Activated T-cell treated with anti-CD3 and anti-CD28 coated beads, Interleukin-2, amount 50 U/mL, for 24 hours (primary cell): ENCODE data around the gene CTBS.
"Not testable (repeated sequence)": the region's sequence is repeated elsewhere in the genome, so short reads cannot be mapped to it uniquely, and the experiment has no call there.

Source experiments
- DNase-seq: peaks from one replicate; pipeline ENCODE4 v3.0.0-alpha.2; 2020
- H3K27ac Mint-ChIP-seq: 2 replicates; pipeline ENCODE4 v1.8.0; 2020; ENCODE audit warnings: mild to moderate bottlenecking, mixed read lengths
- H3K27me3 Mint-ChIP-seq: 2 replicates; pipeline ENCODE4 v1.8.0; 2020; ENCODE audit warnings: mixed read lengths
- H3K36me3 Mint-ChIP-seq: 2 replicates; pipeline ENCODE4 v1.8.0; 2020; ENCODE audit warnings: low read depth, mixed read lengths
- H3K4me1 Mint-ChIP-seq: 2 replicates; pipeline ENCODE4 v1.8.0; 2020; ENCODE audit warnings: low read depth, mixed read lengths
- H3K4me3 Mint-ChIP-seq: 2 replicates; pipeline ENCODE4 v1.8.0; 2020; ENCODE audit warnings: mild to moderate bottlenecking, moderate library complexity, mixed read lengths
- H3K9me3 Mint-ChIP-seq: 2 replicates; pipeline ENCODE4 v1.8.0; 2020; ENCODE audit warnings: mixed read lengths

Gene CTBS

DNA sequence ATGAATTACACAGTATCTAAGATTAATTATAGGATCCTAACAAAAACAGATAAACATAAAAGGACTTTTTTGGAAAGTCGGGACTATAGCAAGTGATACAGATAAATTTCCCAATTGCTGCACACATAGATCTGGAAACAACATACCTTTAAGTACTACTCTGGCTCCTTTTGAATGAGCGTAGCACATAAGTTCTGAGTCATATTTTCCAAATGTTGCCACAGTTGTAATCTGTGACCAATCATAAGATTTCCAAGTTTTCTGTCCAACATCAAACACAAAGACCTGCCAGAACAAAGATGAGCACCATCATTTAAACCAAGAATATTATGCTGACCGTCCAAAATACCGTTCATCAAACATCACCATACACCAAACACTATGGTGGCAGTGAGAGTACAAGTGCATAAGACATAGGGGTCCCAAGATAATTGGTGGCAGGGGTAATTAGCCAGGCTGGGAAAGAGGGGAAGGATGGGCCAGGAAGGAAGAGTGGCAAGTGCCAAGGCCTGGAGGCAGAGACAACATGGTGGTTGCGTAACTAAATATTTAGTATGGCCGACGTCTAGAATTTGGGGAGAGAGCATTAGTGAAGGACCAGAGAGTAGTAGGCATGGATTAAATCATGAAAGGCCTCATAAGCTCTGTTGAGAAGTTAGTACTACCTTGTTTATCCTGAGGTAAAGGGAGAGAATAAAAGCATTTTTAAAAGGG lies 3.6 kb downstream of the CTBS start:
- Mint-ChIP-seq H3K9me3 (peaks cover 5% of the 10 kb centered on the region), H3K4me3 (no peak overlapping the region), H3K36me3 (peaks cover 69% of the 10 kb centered on the region), H3K4me1 (peaks cover 60% of the 10 kb centered on the region), H3K27me3 (no peaks in the 10 kb centered on the region), H3K27ac (peak overlapping the region; percentile 13)
- no peak for DNase-seq

DNA sequence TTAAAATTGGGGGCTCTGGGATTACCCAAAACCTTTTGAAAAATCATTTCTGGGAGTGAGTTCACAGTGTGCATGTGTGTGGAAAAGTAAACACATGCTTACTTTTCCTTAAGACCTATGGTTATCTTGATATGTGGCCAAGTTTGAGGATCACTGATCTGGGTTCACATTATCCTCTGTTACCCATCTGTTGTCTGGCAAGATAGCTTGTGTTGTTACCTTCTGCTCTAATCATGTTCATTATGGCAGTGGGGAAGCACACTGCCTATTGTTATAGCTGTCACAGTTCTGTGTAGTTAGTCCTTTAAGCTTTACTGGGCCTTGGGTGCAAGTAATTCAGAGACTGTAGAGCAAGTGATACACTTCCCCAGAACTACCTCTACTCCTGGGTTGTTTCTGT lies 5.0 kb downstream of the CTBS start:
- Mint-ChIP-seq H3K9me3 (peaks cover 5% of the 10 kb centered on the region), H3K27ac (no peak overlapping the region), H3K4me3 (no peak overlapping the region), H3K4me1 (peaks cover 51% of the 10 kb centered on the region), H3K27me3 (no peaks in the 10 kb centered on the region), H3K36me3 (peaks cover 77% of the 10 kb centered on the region)
- no peak for DNase-seq

DNA sequence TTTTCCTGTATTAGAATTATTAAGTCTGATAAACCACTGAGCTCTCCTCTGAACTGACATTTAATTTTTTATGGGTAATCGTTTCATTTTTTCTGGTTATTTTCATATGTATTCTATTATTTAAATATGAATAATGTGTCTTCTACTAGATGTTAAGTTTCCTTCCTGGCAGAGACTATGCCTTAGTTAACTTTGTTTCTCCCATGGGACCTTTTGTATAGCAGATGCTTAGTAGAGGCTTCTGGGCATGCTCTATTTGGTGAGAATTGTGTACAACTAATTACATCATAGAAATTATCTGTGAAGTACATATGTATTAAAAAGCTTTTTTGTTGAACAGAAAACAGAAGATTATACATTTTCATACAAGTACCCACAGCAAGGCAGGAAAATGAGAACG lies 23.4 kb downstream of the CTBS start:
- Mint-ChIP-seq H3K27ac (no peak overlapping the region), H3K4me3 (no peak overlapping the region), H3K9me3 (no peaks in the 10 kb centered on the region), H3K4me1 (no peaks in the 10 kb centered on the region), H3K36me3 (peaks cover 15% of the 10 kb centered on the region), H3K27me3 (no peaks in the 10 kb centered on the region)
- DNase-seq = no peak

DNA sequence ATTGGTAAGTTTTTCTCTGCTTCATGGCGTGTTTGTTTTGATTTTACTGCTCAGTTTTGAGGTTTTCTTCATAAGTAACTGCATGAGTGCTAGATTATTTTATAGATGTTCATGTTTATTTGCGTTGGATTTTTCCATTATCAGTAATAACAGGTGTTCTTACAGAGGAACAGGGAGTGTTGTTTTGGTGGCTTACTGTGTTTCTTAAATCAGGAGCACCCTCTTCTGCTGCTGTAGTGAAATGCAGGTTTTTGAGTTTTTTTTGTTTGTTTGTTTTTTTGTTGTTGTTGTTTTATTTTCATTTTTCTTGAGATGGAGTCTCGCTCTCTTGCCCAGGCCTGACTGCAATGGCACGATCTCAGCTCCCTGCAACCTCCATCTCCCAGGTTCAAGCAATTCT lies 32.6 kb downstream of the CTBS start:
- Mint-ChIP-seq H3K27me3 (no peaks in the 10 kb centered on the region), H3K36me3 (peaks cover 31% of the 10 kb centered on the region), H3K27ac (no peak overlapping the region), H3K4me3 (no peak overlapping the region), H3K4me1 (peaks cover 21% of the 10 kb centered on the region), H3K9me3 (no peaks in the 10 kb centered on the region)
- no peak for DNase-seq

DNA sequence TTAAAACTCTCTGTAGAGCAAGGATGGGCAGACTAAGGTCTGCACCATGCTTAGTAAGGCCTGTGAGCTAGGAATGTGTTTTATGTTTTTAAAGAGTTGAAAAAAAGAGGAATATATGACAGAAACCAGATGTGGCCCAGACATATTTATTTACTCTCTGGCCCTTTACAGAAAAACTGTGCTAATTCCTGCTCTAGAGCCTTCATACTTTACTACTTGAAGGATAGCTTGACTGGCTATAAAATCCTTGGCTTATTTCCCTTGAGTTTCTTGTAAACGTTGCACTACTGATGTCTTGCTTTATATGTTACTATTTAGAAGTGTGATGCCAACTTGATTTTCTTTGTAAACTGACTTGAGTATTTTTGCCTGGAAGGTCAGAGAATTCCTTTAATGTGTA lies 33.5 kb downstream of the CTBS start:
- H3K36me3 Mint-ChIP-seq = peaks cover 31% of the 10 kb centered on the region
- H3K4me3 Mint-ChIP-seq = no peak overlapping the region
- H3K27ac Mint-ChIP-seq = no peak overlapping the region
- no peaks in the 10 kb centered on the region for H3K9me3 Mint-ChIP-seq
- no peak for DNase-seq
- H3K4me1 Mint-ChIP-seq = peaks cover 21% of the 10 kb centered on the region
- no peaks in the 10 kb centered on the region for H3K27me3 Mint-ChIP-seq

DNA sequence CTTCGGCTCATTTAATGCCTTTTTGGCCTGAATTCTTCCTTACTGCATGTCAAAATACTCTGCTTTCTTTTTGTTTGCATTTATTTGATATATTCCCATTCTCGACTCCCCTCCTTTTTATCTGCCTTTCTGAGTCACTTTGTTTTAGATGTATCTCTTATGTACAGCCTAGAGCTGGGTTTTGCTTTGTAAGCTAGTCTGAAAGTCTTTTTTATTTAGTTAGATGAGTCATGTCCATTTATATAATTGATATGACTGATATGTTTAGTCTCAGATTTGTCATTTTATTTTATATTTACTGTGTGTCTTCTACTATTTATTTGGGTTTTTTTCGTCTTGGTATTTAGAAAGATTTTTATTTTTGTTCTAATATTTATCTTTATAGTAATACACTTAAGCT lies 34.3 kb downstream of the CTBS start:
- no peak for DNase-seq
- Mint-ChIP-seq H3K27ac (no peak overlapping the region), H3K27me3 (no peaks in the 10 kb centered on the region), H3K36me3 (peaks cover 31% of the 10 kb centered on the region), H3K9me3 (no peaks in the 10 kb centered on the region), H3K4me1 (peaks cover 21% of the 10 kb centered on the region), H3K4me3 (no peak overlapping the region)

DNA sequence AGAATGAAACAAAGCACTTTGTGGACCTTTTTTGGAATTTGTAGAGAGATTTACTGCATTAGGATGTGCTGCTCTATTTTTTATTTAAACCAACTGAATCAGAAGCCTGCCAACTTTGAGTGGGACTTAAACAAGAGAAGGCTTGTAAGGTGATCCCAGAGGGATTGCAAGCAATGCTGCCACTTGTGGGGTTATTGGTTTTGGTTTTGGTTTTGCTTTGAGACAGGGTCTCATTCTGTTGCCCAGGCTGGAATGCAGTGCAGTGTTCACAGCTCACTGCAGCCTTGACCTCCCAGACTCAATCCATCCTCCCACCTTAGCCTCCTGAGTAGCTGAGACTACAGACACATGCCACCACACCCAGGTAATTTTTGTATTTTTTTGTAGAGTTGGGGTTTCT lies 35.6 kb downstream of the CTBS start:
- H3K27me3 Mint-ChIP-seq = no peaks in the 10 kb centered on the region
- no peak overlapping the region for H3K27ac Mint-ChIP-seq
- H3K36me3 Mint-ChIP-seq = peaks cover 27% of the 10 kb centered on the region
- H3K9me3 Mint-ChIP-seq = no peaks in the 10 kb centered on the region
- H3K4me1 Mint-ChIP-seq = peaks cover 21% of the 10 kb centered on the region
- no peak overlapping the region for H3K4me3 Mint-ChIP-seq
- no peak for DNase-seq

DNA sequence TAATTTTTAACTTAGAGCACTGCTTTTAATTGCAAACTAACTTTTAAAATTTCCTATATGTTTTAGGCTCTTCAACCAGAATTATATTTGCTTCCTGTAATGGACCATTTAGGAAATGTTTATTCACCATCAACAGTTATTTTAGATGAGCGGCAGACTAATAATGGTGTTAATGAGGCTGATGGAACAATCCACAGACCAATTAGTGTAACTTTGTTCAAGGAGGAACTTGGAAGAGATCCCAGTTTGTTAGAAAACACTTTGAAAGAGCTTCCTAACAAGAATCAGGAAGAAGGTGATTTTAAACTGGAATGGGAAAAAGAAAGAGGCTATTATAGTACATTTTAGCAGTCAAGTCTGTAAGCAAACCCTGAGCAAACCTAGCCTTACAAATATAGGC lies 48.5 kb downstream of the CTBS start:
- Mint-ChIP-seq H3K27me3 (no peaks in the 10 kb centered on the region), H3K4me3 (no peak overlapping the region), H3K9me3 (no peaks in the 10 kb centered on the region), H3K36me3 (peaks cover 6% of the 10 kb centered on the region), H3K4me1 (no peaks in the 10 kb centered on the region), H3K27ac (no peak overlapping the region)
- no peak for DNase-seq

DNA sequence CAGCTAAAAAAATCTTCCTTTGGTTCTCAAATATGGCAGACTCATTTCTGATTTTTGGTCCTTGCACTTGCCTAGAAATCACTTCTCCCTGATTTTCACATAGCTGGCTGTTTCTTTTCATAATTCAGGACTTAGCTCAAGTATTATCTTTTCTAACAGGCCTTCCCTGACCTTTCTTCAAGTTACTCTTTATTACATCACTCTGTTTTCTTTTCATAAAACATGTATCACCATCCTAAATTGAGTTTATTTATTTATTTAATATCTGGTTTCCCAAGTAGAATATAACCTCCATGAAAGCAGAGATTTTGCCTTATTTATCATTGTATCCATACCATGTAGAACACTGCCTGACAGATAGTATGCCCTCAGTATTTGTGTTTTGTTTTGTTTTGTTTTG lies 49.6 kb downstream of the CTBS start:
- H3K9me3 Mint-ChIP-seq = no peaks in the 10 kb centered on the region
- no peaks in the 10 kb centered on the region for H3K4me1 Mint-ChIP-seq
- DNase-seq = no peak
- H3K27ac Mint-ChIP-seq = no peak overlapping the region
- no peaks in the 10 kb centered on the region for H3K27me3 Mint-ChIP-seq
- H3K36me3 Mint-ChIP-seq = peaks cover 6% of the 10 kb centered on the region
- H3K4me3 Mint-ChIP-seq = no peak overlapping the region

DNA sequence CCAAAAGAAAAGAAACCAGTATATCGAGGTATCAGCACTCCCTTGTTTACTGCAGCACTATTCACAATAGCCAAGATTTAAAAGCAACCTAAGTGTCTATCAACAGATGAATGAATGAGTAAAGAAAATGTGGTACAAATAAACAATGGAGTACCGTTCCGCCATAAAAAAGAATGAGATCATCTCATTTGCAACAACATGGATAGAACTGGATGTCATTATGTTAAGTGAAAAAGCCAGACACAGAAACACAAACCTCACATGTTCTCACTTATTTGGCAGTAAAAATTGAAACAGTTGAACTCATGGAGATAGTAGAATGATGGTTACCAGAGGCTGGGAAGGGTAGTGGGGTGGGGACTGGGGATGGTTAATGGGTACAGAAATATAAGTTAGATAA lies 63.6 kb downstream of the CTBS start:
- H3K27me3 Mint-ChIP-seq = no peaks in the 10 kb centered on the region
- H3K4me3 Mint-ChIP-seq = no peak overlapping the region
- H3K27ac Mint-ChIP-seq = no peak overlapping the region
- peaks cover 6% of the 10 kb centered on the region for H3K4me1 Mint-ChIP-seq
- peaks cover 11% of the 10 kb centered on the region for H3K9me3 Mint-ChIP-seq
- no peak for DNase-seq
- peaks cover 10% of the 10 kb centered on the region for H3K36me3 Mint-ChIP-seq

DNA sequence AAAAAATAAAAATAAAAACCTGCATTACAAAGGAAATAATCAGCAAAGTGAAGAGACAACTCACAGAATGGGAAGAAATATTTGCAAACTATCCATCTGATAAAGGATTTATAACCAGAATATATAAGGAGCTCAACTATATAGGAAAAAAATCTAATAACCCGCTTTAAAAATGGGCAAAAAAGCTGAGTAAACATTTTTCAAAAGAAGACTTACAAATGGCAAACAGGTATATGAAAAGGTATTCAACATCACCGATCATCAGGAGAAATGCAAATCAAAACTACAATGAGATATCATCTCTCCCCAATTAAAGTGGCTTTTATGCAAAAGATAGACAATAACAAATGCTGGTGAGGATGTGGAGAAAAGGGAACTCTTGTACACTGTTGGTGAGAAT lies 64.1 kb downstream of the CTBS start:
- Mint-ChIP-seq H3K4me3 (no peak overlapping the region), H3K4me1 (peaks cover 6% of the 10 kb centered on the region), H3K36me3 (peaks cover 15% of the 10 kb centered on the region), H3K27ac (no peak overlapping the region), H3K9me3 (peaks cover 11% of the 10 kb centered on the region), H3K27me3 (no peaks in the 10 kb centered on the region)
- DNase-seq = no peak

DNA sequence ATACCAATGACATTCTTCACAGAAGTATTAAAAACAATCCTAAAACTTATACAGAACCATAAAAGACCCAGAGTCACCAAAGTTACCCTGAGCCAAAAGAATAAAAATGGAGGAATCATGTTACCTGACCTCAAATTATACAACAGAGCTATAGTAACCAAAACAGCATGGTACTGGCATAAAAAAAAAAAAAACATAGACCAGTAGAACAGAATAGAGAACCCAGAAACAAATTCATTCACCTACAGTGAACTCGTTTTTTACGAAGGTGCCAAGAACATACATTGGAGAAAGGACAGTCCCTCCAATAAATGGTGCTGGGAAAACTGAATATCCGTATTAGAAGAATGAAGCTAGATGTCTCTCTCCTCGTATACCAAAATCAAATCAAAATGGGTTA lies 65.2 kb downstream of the CTBS start:
- Mint-ChIP-seq H3K27ac (no peak overlapping the region), H3K27me3 (no peaks in the 10 kb centered on the region), H3K36me3 (peaks cover 24% of the 10 kb centered on the region), H3K4me1 (peaks cover 15% of the 10 kb centered on the region), H3K4me3 (no peak overlapping the region), H3K9me3 (peaks cover 11% of the 10 kb centered on the region)
- DNase-seq = no peak

DNA sequence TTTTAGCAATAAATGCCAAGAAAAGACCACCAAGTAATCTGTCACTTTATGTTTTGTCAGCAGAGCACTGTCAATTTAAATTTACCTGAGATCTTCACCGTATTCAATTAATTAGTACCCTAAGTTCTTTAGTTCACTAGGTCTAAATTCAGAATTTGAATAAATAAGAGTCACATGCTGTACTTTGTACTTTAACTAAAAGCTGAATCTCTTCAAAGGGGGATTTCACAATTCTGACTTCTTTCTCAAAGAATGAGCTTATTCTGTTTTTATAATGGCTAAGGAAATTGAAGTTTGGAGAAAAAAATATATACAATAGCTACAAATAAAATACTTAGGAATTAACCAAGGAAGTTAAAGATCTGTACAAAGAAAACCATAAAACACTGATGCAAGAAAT lies 65.7 kb downstream of the CTBS start:
- H3K36me3 Mint-ChIP-seq = peaks cover 27% of the 10 kb centered on the region

DNA sequence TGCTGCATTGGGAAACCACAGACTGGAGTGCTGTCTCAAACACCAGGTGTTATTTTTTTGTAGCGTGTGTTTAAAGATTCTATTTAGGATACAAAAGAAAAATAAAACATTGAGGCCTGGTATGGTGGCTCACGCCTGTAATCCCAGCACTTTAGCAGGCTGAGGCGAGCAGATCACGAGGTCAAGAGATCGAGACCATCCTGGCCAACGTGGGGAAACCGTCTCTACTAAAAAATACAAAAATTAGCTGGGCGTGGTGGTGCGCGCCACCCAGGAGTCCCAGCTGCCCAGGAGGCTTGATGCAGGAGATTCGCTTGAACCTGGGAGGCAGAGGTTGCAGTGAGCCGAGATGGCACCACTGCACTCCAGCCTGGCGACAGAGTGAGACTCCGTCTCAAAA lies 66.4 kb downstream of the CTBS start:
- DNase-seq = not testable (repeated sequence)
- peak overlapping the region; percentile 97 for H3K4me3 Mint-ChIP-seq

More for the DNA sequence above, 65.7 kb downstream of the CTBS start:
- Mint-ChIP-seq H3K27me3 (no peaks in the 10 kb centered on the region), H3K4me1 (peaks cover 20% of the 10 kb centered on the region), H3K27ac (no peak overlapping the region), H3K4me3 (no peak overlapping the region), H3K9me3 (peaks cover 11% of the 10 kb centered on the region)
- DNase-seq = no peak

DNA sequence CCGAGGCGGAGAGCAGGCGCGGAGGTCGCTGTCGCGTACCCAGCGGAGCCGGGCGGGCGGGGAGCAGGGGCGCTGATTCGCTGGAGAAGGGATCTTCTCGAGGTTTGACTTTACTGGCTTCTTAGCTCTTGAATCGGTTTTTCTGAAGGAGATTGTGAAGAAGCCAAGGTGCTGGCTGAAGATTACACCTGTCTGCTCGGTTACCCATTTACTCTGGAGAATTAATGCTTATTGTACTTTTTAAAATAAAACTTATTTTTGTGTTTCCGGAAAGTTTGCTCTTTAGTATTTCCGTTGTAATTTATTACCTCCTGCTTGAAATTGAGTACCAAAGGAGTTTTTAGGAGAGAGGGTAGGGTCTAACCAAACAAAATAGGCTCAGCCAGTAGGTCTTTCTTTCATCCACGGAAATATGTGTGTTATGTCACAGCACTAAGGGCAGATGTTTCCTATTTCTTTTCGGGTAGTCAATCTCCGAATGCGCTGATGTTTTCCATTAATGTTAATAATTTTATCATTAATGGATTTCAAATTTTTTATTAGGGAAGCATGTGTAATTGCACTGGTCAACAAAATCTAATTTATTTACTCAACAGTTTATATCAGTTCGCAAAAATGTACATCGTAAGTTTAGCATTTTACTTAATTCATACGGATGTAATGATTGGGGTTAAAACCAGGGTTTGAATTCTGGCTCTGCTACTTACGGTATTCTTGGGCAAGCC lies 67.3 kb downstream of the CTBS start:
- Mint-ChIP-seq H3K36me3 (peaks cover 39% of the 10 kb centered on the region), H3K4me1 (peaks cover 32% of the 10 kb centered on the region), H3K27me3 (no peaks in the 10 kb centered on the region), H3K9me3 (peaks cover 11% of the 10 kb centered on the region), H3K4me3 (peak overlapping the region; percentile 97), H3K27ac (peak overlapping the region; percentile 99)
- DNase-seq = no peak

More for the DNA sequence above, 66.4 kb downstream of the CTBS start:
- H3K27ac Mint-ChIP-seq, H3K27me3 Mint-ChIP-seq: not testable (repeated sequence)
- Mint-ChIP-seq H3K4me1 (peaks cover 26% of the 10 kb centered on the region), H3K36me3 (peaks cover 33% of the 10 kb centered on the region), H3K9me3 (peaks cover 11% of the 10 kb centered on the region)
